ENCODE measurements around the gene TMEM214. TPM values are rescaled to one million over a fixed set of nuclear protein-coding genes. Genes with fewer than 3 reads are reported as not detected.

Gene TMEM214
- total RNA-seq, 1 donor = 50.3 TPM

DNA sequence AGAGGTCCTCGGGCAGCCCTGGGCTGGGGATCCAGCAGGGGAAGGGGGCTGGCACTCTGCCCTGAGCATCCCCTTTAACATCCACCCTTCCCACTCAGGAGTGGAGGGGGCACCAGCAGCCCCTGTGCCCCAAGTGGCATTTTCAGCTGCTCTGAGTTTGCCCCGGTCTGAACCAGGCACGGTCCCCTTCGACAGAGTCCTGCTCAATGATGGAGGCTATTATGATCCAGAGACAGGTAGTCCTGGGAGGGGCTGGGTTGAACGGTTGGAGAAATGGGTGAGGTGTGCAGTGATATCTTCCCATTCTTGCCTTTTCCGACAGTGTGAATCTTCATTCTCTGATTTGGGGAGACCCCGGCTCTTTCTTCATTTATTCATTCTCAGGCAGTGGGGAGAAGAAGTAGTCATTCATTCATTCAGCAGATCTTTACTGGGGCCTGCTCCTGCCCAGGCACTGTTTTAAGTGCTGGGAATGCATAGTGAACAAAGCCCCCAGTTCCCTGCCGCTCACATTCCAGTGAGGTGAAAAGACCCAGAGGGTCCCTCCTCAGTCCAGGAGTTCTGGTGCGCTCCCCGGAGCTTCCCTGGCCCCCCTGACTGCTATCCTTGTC, 52.4 kb downstream of the TMEM214 start:
- peak overlapping the region; percentile 79 for H3K4me2 ChIP-seq (ENCODE audit: insufficient read depth, low read length)
- H3K27ac ChIP-seq (ENCODE audit: low read depth, low read length) = peak overlapping the region; percentile 17
- peaks cover 27% of the 10 kb centered on the region for H3K36me3 ChIP-seq (ENCODE audit: insufficient read depth, low read length)
- peaks cover 19% of the 10 kb centered on the region for H3K79me2 ChIP-seq (ENCODE audit: insufficient read depth, low read length)
- peaks cover 29% of the 10 kb centered on the region for H4K20me1 ChIP-seq (ENCODE audit: insufficient read depth, low read length)
- TF ChIP-seq, protein P1, sequence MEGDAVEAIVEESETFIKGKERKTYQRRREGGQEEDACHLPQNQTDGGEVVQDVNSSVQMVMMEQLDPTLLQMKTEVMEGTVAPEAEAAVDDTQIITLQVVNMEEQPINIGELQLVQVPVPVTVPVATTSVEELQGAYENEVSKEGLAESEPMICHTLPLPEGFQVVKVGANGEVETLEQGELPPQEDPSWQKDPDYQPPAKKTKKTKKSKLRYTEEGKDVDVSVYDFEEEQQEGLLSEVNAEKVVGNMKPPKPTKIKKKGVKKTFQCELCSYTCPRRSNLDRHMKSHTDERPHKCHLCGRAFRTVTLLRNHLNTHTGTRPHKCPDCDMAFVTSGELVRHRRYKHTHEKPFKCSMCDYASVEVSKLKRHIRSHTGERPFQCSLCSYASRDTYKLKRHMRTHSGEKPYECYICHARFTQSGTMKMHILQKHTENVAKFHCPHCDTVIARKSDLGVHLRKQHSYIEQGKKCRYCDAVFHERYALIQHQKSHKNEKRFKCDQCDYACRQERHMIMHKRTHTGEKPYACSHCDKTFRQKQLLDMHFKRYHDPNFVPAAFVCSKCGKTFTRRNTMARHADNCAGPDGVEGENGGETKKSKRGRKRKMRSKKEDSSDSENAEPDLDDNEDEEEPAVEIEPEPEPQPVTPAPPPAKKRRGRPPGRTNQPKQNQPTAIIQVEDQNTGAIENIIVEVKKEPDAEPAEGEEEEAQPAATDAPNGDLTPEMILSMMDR (IDR thresholded peaks at IDR 0.05; ENCODE audit: extremely low read depth, low read depth, low read length) = no peak
- H3K27me3 ChIP-seq (ENCODE audit: insufficient read depth, low read length) = no peaks in the 10 kb centered on the region
- DNase-seq (ENCODE audit: insufficient read length, low spot score, missing footprints) = peak; percentile 81
- H3K4me1 ChIP-seq (ENCODE audit: insufficient read depth, low read length) = peaks cover 19% of the 10 kb centered on the region
- peak overlapping the region; percentile 73 for H3K4me3 ChIP-seq (ENCODE audit: insufficient read depth, low read length)
- no peaks in the 10 kb centered on the region for H3K9me3 ChIP-seq (ENCODE audit: low read depth, low read length)
- H2AFZ ChIP-seq (ENCODE audit: low read length) = no peak overlapping the region

DNA sequence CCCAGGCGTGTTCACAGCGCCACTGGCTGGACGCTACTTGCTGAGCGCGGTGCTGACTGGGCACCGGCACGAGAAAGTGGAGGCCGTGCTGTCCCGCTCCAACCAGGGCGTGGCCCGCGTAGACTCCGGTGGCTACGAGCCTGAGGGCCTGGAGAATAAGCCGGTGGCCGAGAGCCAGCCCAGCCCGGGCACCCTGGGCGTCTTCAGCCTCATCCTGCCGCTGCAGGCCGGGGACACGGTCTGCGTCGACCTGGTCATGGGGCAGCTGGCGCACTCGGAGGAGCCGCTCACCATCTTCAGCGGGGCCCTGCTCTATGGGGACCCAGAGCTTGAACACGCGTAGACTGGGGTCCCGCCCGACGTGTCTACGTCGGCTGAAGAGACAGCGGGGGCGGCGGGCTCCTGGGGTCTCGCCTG, 52.9 kb downstream of the TMEM214 start:
- Histone ChIP-seq H3K4me1 (ENCODE audit: insufficient read depth, low read length) (peaks cover 14% of the 10 kb centered on the region), H3K9me3 (ENCODE audit: low read depth, low read length) (no peaks in the 10 kb centered on the region), H3K4me3 (ENCODE audit: insufficient read depth, low read length) (peak overlapping the region; percentile 73), H4K20me1 (ENCODE audit: insufficient read depth, low read length) (peaks cover 27% of the 10 kb centered on the region), H3K27ac (ENCODE audit: low read depth, low read length) (peak overlapping the region; percentile 17), H3K4me2 (ENCODE audit: insufficient read depth, low read length) (peak overlapping the region; percentile 79), H3K79me2 (ENCODE audit: insufficient read depth, low read length) (peaks cover 14% of the 10 kb centered on the region), H3K27me3 (ENCODE audit: insufficient read depth, low read length) (no peaks in the 10 kb centered on the region), H2AFZ (ENCODE audit: low read length) (no peak overlapping the region), H3K36me3 (ENCODE audit: insufficient read depth, low read length) (peaks cover 27% of the 10 kb centered on the region)
- TF ChIP-seq, protein P1 (IDR thresholded peaks at IDR 0.05; ENCODE audit: extremely low read depth, low read depth, low read length) = peak; percentile 49
- DNase-seq (ENCODE audit: insufficient read length, low spot score, missing footprints) = peak; percentile 95

DNA sequence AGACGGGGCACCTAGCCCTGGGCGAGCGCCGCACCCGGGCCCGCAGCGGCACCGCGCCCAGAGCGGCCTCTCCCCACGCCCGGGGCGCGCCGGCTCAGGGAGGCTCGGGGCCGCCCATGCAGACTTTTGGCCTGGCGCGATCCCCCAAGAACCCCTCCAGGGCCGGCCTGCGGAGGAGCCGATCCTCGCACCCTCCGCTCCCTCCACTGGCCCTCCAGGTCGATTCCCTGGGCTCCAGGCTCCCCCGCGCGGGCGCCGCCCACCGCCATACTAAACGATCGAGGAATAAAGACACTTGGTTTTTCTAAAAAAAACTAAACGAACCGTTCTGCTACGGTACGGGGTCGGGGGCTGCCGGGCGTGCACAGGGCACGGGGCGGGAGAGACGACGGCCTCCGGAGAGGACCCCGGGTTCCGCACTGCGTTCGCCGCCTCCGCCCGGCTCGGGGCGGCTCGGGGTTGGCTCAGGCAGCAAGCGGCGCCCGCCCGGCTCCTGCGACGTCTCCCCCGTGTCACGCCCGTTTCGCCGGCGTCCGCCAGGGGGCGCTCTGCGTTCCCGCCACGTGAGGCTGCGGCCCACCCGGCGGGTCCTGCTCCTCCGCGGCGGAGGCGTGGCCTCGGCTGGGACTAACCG, 53.4 kb downstream of the TMEM214 start:
- Histone ChIP-seq H2AFZ (ENCODE audit: low read length) (no peak overlapping the region), H4K20me1 (ENCODE audit: insufficient read depth, low read length) (peaks cover 26% of the 10 kb centered on the region), H3K27me3 (ENCODE audit: insufficient read depth, low read length) (no peaks in the 10 kb centered on the region), H3K9me3 (ENCODE audit: low read depth, low read length) (no peaks in the 10 kb centered on the region), H3K27ac (ENCODE audit: low read depth, low read length) (no peak overlapping the region), H3K4me3 (ENCODE audit: insufficient read depth, low read length) (peak overlapping the region; percentile 73), H3K79me2 (ENCODE audit: insufficient read depth, low read length) (peaks cover 9% of the 10 kb centered on the region), H3K4me1 (ENCODE audit: insufficient read depth, low read length) (peaks cover 9% of the 10 kb centered on the region), H3K4me2 (ENCODE audit: insufficient read depth, low read length) (peak overlapping the region; percentile 79), H3K36me3 (ENCODE audit: insufficient read depth, low read length) (peaks cover 27% of the 10 kb centered on the region)
- peak; percentile 100 for DNase-seq (ENCODE audit: insufficient read length, low spot score, missing footprints)
- TF ChIP-seq, protein P1 (IDR thresholded peaks at IDR 0.05; ENCODE audit: extremely low read depth, low read depth, low read length) = peak; percentile 56
